HFFc6 (cell line): ENCODE results near the gene DDB1. TPM values are rescaled to one million over a fixed set of nuclear protein-coding genes. Genes with fewer than 3 reads are reported as not detected.

Experiments used
- total RNA-seq, 6 experiments: library from RNA; stranded (reverse); fragmentation: NEBNext Ultra II Directional; extraction: Animal tissue kit (Norgen Biotek cat#: 25700); gene quantifications; 2 replicates in 1 of 6; 3 replicates in 5 of 6; pipeline ENCODE4 v1.2.3, GENCODE V29; 2021

The DDB1 gene
- total RNA-seq, 6 experiments from 2014 or later: 241 to 285 (median 267) TPM

Other genes with a start within 250 kb of the DDB1 start
- gene CD5, start 230.6 kb downstream of the DDB1 start, total RNA-seq: not detected
- 10 to 100 TPM; 14.6 to 17.0 (median 16.0) TPM for gene VPS37C, start 171.7 kb downstream of the DDB1 start, total RNA-seq
- gene PGA3, start 129.6 kb downstream of the DDB1 start, total RNA-seq: under 1 TPM in 5 of 6 experiments, not detected in 1; 0.21 to 0.37 (median 0.24) TPM
- gene PGA4, start 110.8 kb downstream of the DDB1 start, total RNA-seq: not detected
- not detected for gene PGA5, start 91.9 kb downstream of the DDB1 start, total RNA-seq
- 1 to 10 TPM in 1 of 6 experiments, under 1 TPM in 5; 0.47 to 1.5 (median 0.74) TPM for gene VWCE, start 37.8 kb downstream of the DDB1 start, total RNA-seq
- gene TKFC, start 123 bp upstream of the DDB1 start, total RNA-seq: 10 to 100 TPM; 27.3 to 43.0 (median 31.8) TPM
- gene CYB561A3, start 28.8 kb upstream of the DDB1 start, total RNA-seq: 10 to 100 TPM; 38.7 to 52.8 (median 46.7) TPM
- gene TMEM138, start 29.3 kb upstream of the DDB1 start, total RNA-seq: 10 to 100 TPM; 49.0 to 63.1 (median 58.0) TPM
- gene TMEM216, start 59.5 kb upstream of the DDB1 start, total RNA-seq: 1 to 10 TPM; 5.9 to 9.5 (median 8.3) TPM
- 10 to 100 TPM; 56.9 to 72.4 (median 64.8) TPM for gene CPSF7, start 96.9 kb upstream of the DDB1 start, total RNA-seq
- 10 to 100 TPM; 33.9 to 43.0 (median 38.3) TPM for gene SDHAF2, start 97.0 kb upstream of the DDB1 start, total RNA-seq
- gene LRRC10B, start 175.6 kb upstream of the DDB1 start, total RNA-seq: not detected
- gene SYT7, start 248.0 kb upstream of the DDB1 start, total RNA-seq: under 1 TPM in 3 of 6 experiments, not detected in 3; 0.05 to 0.21 (median 0.11) TPM